Kidney epithelial cell (primary cell): ENCODE measurements around the gene VEZF1. TPM values are rescaled to one million over a fixed set of nuclear protein-coding genes. Genes with fewer than 3 reads are reported as not detected.

Experiments used
- DNase-seq: peaks from one replicate; pipeline ENCODE4 v3.0.0-alpha.2; 2010; ENCODE audit warnings: low read depth
- H3K27me3 ChIP-seq: 2 replicates; pipeline ENCODE4 v1.6.0; 2011; ENCODE audit warnings: low read length; ENCODE audit not compliant: control insufficient read depth, insufficient read depth
- H3K36me3 ChIP-seq: 2 replicates; pipeline ENCODE4 v1.5.1; 2011; ENCODE audit warnings: low read length; ENCODE audit not compliant: control insufficient read depth, insufficient read depth
- H3K4me3 ChIP-seq: 2 replicates; pipeline ENCODE4 v1.5.1; 2011; ENCODE audit warnings: low read depth, mild to moderate bottlenecking, control low read depth, low read length
- total RNA-seq: library from RNA; depleted of rRNA; stranded (reverse); fragments of >200 nt; gene quantifications from 2 replicates; pipeline ENCODE4 v1.2.3, GENCODE V29; 2015
- TF ChIP-seq, protein P1 (sequence below): IDR thresholded peaks from 2 replicates; pipeline ENCODE4 v1.5.1; 2011; ENCODE audit warnings: mild to moderate bottlenecking, moderate library complexity, low read length, control low read depth, inconsistent platforms; ENCODE audit not compliant: insufficient read depth, poor library complexity, severe bottlenecking

VEZF1 gene, protein sequence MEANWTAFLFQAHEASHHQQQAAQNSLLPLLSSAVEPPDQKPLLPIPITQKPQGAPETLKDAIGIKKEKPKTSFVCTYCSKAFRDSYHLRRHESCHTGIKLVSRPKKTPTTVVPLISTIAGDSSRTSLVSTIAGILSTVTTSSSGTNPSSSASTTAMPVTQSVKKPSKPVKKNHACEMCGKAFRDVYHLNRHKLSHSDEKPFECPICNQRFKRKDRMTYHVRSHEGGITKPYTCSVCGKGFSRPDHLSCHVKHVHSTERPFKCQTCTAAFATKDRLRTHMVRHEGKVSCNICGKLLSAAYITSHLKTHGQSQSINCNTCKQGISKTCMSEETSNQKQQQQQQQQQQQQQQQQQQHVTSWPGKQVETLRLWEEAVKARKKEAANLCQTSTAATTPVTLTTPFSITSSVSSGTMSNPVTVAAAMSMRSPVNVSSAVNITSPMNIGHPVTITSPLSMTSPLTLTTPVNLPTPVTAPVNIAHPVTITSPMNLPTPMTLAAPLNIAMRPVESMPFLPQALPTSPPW
- 78.3 and 88.8 TPM in 2 replicates for total RNA-seq

DNA sequence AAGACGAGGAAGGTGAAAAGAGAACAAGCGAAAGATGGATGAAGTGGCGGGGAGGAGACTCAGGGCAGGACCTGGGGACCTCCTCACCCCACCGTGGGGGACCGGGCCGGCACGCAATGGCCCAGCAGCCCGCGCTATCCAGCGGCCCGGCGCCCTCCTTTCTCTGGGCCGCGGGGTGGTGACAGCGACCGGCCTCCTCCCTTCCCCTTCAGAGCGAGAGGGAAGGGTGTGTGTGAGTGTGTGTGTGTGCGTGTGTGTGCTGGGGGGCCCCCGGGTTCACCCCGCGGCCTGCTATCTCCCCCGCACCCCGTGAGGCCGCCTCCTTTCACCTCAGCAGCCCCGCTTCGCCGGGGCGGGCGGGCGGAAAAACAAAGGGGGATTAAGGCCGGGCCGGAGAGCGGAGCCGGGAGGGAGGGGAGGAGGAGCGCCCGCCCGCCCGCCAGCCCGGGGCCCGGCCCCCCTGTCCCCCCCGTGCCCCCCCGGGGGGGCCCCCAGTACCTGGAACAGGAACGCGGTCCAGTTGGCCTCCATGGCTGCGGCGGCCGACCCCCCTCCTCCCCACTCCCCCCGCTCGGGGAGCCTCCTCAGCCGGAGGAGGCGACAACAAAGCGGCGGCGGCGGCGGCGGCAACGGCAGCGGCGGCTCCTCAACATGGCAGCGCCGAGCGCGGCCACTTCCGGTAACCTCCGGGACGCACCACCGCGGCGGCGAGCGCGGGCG, at the start of gene VEZF1:
Gene VEZF1, minus strand, starts transcription at position 674 of the 720 bp plus-strand sequence. Its CDS starts 143 bp downstream, at position 531.
- H3K4me3 ChIP-seq, result peak within 1 kb of the TSS; percentile 95
- TF ChIP-seq, protein P1, sequence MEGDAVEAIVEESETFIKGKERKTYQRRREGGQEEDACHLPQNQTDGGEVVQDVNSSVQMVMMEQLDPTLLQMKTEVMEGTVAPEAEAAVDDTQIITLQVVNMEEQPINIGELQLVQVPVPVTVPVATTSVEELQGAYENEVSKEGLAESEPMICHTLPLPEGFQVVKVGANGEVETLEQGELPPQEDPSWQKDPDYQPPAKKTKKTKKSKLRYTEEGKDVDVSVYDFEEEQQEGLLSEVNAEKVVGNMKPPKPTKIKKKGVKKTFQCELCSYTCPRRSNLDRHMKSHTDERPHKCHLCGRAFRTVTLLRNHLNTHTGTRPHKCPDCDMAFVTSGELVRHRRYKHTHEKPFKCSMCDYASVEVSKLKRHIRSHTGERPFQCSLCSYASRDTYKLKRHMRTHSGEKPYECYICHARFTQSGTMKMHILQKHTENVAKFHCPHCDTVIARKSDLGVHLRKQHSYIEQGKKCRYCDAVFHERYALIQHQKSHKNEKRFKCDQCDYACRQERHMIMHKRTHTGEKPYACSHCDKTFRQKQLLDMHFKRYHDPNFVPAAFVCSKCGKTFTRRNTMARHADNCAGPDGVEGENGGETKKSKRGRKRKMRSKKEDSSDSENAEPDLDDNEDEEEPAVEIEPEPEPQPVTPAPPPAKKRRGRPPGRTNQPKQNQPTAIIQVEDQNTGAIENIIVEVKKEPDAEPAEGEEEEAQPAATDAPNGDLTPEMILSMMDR, result no peak
- no peak for DNase-seq
- H3K36me3 ChIP-seq, result no peaks in the 10 kb centered on the region
- no peaks in the 10 kb centered on the region for H3K27me3 ChIP-seq

DNA sequence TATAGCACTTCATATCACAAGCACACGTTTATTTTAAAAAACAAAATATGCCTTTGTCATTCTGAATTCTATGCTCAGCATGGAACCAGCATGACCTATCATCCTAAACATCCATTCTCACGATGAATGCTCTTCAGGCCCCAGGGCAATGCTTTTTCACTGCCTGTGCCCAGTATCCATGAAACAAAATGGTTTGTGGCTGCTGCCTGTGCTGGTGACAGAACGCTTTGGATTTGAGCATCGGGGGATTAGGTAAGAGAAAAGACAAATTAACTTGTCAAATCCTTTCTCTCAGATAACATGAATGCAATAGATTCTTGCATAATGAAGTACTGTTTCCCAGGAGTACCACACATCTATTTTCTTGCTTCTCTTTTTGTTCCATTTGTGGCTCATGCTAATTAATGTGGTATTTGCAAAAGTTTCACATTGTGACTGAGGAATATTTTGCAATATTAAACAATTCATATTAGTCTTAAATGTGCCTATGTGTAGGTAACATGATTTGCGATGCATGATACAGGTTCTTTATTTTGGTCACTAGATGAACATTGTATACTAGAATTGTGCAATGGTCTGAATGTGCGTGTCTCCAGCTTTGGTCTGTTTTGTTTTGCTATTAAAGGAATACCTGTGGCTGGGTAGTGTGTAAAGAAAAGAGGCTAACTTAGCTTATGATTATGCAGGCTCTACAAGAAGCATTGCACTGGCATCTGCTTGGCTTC, 44.8 kb upstream of the VEZF1 start:
- no peak for DNase-seq
- Histone ChIP-seq H3K36me3 (no peaks in the 10 kb centered on the region), H3K4me3 (no peak overlapping the region), H3K27me3 (peaks cover 2% of the 10 kb centered on the region)
- TF ChIP-seq, protein P1, result no peak

DNA sequence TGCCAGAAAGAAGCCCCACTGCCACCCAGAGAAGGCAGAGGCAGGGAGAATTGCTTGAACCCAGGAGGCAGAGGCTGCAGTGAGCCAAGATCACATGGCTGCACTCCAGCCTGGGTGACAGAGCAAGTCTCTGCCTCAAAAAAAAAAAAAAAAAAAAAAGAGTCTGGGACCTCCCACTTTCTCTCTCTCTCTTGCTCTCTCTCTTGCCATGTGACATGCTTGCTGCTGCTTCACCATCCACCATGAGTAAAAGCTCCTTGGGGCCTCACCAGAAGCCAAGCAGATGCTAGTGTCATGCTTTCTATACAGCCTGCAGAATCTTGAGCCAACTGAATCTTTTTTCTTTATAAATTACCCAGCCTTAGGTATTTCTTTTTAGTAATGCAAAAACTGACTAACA, 40.5 kb upstream of the VEZF1 start:
- TF ChIP-seq, protein P1, result no peak
- no peak for DNase-seq
- Histone ChIP-seq H3K4me3 (no peak overlapping the region), H3K27me3 (peaks cover 2% of the 10 kb centered on the region), H3K36me3 (no peaks in the 10 kb centered on the region)

DNA sequence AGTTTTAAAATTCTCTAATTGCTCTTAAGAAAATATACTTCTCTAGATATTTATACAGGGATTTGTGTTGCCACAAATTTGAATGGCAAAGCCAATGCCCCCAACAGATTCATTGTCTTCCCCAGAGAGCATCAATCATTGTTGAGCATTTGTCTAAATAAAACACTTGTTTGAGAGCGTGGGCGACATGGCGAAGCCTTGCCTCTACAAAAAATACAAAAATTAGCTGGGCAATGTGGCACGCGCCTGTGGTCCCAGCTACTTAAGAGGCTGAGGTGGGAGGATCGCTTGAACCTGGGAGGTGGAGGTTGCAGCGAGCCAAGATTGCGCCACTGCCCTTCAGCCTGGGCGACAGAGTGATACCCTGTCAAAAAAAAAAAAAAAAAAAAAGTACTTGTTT, 32.3 kb upstream of the VEZF1 start:
- no peaks in the 10 kb centered on the region for H3K36me3 ChIP-seq
- TF ChIP-seq, protein P1, result no peak
- no peaks in the 10 kb centered on the region for H3K27me3 ChIP-seq
- no peak for DNase-seq
- no peak overlapping the region for H3K4me3 ChIP-seq

DNA sequence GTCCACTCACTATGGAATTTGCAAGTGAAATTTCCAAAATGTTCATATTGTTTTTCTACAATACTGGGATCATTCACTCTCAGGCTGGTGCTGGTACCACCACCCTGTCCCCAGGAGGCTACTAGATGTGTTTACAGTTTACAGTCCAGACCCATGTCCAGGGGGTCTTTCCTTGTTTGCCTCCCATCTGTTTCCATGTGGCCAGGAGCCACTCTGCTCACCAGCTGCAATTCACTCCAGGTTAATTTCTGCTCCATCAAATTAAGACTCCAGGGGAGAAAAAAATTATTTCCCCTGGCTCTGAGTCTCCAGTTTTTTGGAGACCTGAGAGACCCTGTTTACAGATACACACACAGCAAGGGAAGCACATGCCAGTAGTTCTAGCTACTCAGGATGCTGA, 31.5 kb upstream of the VEZF1 start:
- TF ChIP-seq, protein P1, result no peak
- DNase-seq, result no peak
- Histone ChIP-seq H3K27me3 (no peaks in the 10 kb centered on the region), H3K4me3 (no peak overlapping the region), H3K36me3 (no peaks in the 10 kb centered on the region)
